22Rv1 (cell line): ENCODE measurements around the gene DAG1.

Source experiments
- H3K27ac ChIP-seq: fragments of 450-650 bp; 2 replicates; pipeline ENCODE4 v1.5.1; 2017
- ZFX ChIP-seq: fragments of 450-650 bp; IDR thresholded peaks from 2 replicates; pipeline ENCODE4 v1.6.1; 2017; ENCODE audit warnings: antibody characterized with exemption, borderline replicate concordance
- TF ChIP-seq, protein P1 (sequence below): fragments of 450-650 bp; IDR thresholded peaks from 2 replicates; pipeline ENCODE4 v1.5.1; 2017; ENCODE audit warnings: mild to moderate bottlenecking

DAG1 gene

DNA sequence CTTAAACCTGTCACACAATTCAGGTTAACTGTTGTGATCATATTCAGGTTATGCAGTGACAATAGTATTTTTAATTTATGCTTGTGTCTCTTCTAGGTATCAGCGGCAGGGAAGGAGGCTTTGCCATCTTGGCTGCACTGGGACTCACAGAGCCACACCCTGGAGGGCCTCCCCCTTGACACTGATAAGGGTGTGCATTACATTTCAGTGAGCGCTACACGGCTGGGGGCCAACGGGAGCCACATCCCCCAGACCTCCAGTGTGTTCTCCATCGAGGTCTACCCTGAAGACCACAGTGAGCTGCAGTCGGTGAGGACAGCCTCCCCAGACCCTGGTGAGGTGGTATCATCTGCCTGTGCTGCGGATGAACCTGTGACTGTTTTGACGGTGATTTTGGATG, 60.6 kb downstream of the DAG1 start:
- TF ChIP-seq, protein P1, sequence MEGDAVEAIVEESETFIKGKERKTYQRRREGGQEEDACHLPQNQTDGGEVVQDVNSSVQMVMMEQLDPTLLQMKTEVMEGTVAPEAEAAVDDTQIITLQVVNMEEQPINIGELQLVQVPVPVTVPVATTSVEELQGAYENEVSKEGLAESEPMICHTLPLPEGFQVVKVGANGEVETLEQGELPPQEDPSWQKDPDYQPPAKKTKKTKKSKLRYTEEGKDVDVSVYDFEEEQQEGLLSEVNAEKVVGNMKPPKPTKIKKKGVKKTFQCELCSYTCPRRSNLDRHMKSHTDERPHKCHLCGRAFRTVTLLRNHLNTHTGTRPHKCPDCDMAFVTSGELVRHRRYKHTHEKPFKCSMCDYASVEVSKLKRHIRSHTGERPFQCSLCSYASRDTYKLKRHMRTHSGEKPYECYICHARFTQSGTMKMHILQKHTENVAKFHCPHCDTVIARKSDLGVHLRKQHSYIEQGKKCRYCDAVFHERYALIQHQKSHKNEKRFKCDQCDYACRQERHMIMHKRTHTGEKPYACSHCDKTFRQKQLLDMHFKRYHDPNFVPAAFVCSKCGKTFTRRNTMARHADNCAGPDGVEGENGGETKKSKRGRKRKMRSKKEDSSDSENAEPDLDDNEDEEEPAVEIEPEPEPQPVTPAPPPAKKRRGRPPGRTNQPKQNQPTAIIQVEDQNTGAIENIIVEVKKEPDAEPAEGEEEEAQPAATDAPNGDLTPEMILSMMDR: no peak
- TF ChIP-seq ZFX: no peak
- no peak overlapping the region for H3K27ac ChIP-seq

DNA sequence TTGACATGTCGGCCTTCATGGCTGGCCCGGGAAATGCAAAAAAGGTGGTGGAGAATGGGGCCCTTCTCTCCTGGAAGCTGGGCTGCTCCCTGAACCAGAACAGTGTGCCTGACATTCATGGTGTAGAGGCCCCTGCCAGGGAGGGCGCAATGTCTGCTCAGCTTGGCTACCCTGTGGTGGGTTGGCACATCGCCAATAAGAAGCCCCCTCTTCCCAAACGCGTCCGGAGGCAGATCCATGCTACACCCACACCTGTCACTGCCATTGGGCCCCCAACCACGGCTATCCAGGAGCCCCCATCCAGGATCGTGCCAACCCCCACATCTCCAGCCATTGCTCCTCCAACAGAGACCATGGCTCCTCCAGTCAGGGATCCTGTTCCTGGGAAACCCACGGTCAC, 61.2 kb downstream of the DAG1 start:
- H3K27ac ChIP-seq: no peak overlapping the region
- TF ChIP-seq ZFX: no peak
- TF ChIP-seq, protein P1: no peak

DNA sequence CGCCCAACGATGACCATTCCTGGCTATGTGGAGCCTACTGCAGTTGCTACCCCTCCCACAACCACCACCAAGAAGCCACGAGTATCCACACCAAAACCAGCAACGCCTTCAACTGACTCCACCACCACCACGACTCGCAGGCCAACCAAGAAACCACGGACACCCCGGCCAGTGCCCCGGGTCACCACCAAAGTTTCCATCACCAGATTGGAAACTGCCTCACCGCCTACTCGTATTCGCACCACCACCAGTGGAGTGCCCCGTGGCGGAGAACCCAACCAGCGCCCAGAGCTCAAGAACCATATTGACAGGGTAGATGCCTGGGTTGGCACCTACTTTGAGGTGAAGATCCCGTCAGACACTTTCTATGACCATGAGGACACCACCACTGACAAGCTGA, 61.6 kb downstream of the DAG1 start:
- no peak overlapping the region for H3K27ac ChIP-seq
- TF ChIP-seq ZFX: no peak
- TF ChIP-seq, protein P1: no peak

DNA sequence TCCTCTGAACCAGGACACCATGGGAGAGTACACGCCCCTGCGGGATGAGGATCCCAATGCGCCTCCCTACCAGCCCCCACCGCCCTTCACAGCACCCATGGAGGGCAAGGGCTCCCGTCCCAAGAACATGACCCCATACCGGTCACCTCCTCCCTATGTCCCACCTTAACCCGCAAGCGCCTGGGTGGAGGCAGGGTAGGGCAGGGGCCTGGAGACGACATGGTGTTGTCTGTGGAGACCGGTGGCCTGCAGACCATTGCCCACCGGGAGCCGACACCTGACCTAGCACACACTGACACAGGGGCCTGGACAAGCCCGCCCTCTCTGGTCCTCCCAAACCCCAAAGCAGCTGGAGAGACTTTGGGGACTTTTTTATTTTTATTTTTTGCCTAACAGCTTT, 63.0 kb downstream of the DAG1 start:
- no peak for TF ChIP-seq ZFX
- TF ChIP-seq, protein P1: no peak
- no peak overlapping the region for H3K27ac ChIP-seq

DNA sequence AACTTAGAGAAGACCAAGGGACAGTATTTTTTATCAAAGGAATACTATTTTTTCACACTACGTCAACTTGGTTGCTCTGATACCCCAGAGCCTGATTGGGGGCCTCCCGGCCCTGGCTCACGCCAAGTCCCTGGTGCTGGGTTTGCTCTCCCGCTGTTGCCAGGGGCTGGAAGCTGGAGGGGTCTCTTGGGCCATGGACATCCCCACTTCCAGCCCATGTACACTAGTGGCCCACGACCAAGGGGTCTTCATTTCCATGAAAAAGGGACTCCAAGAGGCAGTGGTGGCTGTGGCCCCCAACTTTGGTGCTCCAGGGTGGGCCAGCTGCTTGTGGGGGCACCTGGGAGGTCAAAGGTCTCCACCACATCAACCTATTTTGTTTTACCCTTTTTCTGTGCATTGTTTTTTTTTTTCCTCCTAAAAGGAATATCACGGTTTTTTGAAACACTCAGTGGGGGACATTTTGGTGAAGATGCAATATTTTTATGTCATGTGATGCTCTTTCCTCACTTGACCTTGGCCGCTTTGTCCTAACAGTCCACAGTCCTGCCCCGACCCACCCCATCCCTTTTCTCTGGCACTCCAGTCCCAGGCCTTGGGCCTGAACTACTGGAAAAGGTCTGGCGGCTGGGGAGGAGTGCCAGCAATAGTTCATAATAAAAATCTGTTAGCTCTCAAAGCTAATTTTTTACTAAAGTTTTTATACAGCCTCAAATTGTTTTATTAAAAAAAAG, 63.9 kb downstream of the DAG1 start:
- TF ChIP-seq ZFX: no peak
- TF ChIP-seq, protein P1: no peak
- no peak overlapping the region for H3K27ac ChIP-seq

DNA sequence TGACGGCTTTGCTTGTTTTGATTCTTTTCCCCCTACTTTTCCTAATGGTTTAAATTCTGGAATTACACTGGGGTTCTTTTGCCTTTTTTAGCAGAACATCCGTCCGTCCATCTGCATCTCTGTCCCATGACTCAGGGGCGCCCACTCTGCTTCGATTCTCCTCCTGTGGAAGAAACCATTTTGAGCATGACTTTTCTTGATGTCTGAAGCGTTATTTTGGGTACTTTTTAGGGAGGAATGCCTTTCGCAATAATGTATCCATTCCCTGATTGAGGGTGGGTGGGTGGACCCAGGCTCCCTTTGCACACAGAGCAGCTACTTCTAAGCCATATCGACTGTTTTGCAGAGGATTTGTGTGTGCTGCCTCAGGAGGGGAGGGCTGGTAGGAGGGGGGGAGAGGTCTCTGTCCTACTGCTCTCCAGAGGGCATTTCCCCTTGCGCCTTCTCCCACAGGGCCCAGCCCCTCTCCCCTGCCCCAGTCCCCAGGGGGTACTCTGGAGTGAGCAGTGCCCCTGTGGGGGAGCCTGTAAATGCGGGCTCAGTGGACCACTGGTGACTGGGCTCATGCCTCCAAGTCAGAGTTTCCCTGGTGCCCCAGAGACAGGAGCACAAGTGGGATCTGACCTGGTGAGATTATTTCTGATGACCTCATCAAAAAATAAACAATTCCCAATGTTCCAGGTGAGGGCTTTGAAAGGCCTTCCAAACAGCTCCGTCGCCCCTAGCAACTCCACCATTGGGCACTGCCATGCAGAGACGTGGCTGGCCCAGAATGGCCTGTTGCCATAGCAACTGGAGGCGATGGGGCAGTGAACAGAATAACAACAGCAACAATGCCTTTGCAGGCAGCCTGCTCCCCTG, 64.7 kb downstream of the DAG1 start:
- TF ChIP-seq ZFX: no peak
- TF ChIP-seq, protein P1: no peak
- H3K27ac ChIP-seq: no peak overlapping the region
